ENCODE measurements around the gene TNFSF9.

GRCh38 chr19:6481541-6482342 lies 49.1 kb upstream of the TNFSF9 start, which contains the start of gene DENND1C:
- TF ChIP-seq CTCF (IDR thresholded peaks at IDR 0.05) (peak; percentile 18 to 53 (median 34)), EP300 (IDR thresholded peaks at IDR 0.05) (no peak), POLR2AphosphoS5 (IDR thresholded peaks at IDR 0.05) (peak in 1 of 2 donors; percentile 21), POLR2A (IDR thresholded peaks at IDR 0.05) (peak in 2 of 4 donors; percentile 13 to 51)

All from upper lobe of left lung (tissue), 4 donors.